ENCODE results near the gene NIPSNAP3A.

The NIPSNAP3A gene

DNA sequence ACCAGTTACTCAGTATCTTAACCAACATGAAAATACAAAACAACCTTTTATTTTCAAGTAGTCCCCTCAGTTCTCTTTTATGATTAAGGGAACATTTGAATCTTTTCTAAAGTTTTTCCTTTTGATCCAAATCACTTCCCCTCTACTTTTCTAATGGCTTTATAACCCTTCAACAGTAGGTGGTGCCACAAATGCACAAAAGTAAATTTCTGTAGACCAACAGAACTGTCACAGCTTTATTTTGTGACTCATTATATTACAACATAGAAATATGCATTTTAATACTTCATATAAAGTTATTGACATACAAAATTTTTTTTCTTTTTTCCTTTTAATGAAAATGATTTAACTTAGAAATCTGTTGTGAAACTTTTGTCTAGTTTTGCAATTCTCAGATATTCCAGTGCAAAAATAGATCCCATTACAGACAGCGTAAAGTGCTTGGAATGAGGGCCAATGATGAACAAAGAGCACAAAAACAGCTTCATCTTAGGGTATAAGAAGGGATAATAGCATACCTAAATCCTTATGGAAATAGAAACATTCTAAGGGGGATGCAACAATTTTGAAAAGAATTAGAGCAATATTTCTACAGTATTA is 33.4 kb downstream of the NIPSNAP3A start:
- H3K9me3 ChIP-seq (ENCODE audit: low read length), result no peaks in the 10 kb centered on the region
- H3K9ac ChIP-seq (ENCODE audit: low read length), result no peak overlapping the region
- no peaks in the 10 kb centered on the region for H3K9me2 ChIP-seq (ENCODE audit: low read depth, low read length)
- H3K4me3 ChIP-seq (ENCODE audit: low read depth, low read length, poor library complexity, severe bottlenecking), result no peak overlapping the region
- H3K79me2 ChIP-seq (ENCODE audit: insufficient read depth, low read length), result no peaks in the 10 kb centered on the region
- H3K36me3 ChIP-seq (ENCODE audit: insufficient read depth, low read length), result peaks cover 7% of the 10 kb centered on the region
- no peaks in the 10 kb centered on the region for H4K20me1 ChIP-seq (ENCODE audit: insufficient read depth, low read length)
- no peaks in the 10 kb centered on the region for H3F3A ChIP-seq (ENCODE audit: insufficient read depth, low read length)
- peaks cover 14% of the 10 kb centered on the region for H3K4me1 ChIP-seq (ENCODE audit: insufficient read depth, low read length, severe bottlenecking)
- H2AFZ ChIP-seq (ENCODE audit: low read length), result no peak overlapping the region
- H3K4me2 ChIP-seq (ENCODE audit: low read length), result no peak overlapping the region
- no peak for TF ChIP-seq EZH2 (IDR thresholded peaks at IDR 0.05; ENCODE audit: borderline replicate concordance, low read length)
- TF ChIP-seq, protein P1, sequence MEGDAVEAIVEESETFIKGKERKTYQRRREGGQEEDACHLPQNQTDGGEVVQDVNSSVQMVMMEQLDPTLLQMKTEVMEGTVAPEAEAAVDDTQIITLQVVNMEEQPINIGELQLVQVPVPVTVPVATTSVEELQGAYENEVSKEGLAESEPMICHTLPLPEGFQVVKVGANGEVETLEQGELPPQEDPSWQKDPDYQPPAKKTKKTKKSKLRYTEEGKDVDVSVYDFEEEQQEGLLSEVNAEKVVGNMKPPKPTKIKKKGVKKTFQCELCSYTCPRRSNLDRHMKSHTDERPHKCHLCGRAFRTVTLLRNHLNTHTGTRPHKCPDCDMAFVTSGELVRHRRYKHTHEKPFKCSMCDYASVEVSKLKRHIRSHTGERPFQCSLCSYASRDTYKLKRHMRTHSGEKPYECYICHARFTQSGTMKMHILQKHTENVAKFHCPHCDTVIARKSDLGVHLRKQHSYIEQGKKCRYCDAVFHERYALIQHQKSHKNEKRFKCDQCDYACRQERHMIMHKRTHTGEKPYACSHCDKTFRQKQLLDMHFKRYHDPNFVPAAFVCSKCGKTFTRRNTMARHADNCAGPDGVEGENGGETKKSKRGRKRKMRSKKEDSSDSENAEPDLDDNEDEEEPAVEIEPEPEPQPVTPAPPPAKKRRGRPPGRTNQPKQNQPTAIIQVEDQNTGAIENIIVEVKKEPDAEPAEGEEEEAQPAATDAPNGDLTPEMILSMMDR (IDR thresholded peaks at IDR 0.05; ENCODE audit: low read length), result peak; percentile 65
- no peaks in the 10 kb centered on the region for H3K27me3 ChIP-seq (ENCODE audit: insufficient read depth, low read length)
- no peak overlapping the region for H3K27ac ChIP-seq (ENCODE audit: low read depth, low read length, poor library complexity, severe bottlenecking)

DNA sequence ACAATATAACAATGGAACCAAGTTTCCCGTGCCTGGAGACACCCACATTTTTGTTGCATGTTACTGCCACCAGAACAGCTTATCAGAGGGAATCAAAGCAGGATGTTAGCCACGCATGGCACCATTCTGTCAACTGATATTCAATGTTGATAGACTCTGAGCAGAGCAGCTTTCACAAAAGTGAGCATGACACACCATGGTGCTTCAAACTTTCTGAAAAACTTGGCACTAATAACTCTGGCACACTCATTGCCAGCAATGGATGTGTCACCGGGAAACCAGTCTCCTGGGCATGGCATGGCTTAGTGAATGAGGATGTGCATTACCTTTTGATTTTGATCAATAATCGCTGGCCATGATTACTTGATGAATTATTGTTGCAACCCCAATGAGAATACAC is 36.1 kb downstream of the NIPSNAP3A start:
- no peak overlapping the region for H3K4me2 ChIP-seq (ENCODE audit: low read length)
- no peak overlapping the region for H3K9ac ChIP-seq (ENCODE audit: low read length)
- peaks cover 14% of the 10 kb centered on the region for H3K4me1 ChIP-seq (ENCODE audit: insufficient read depth, low read length, severe bottlenecking)
- no peak overlapping the region for H3K4me3 ChIP-seq (ENCODE audit: low read depth, low read length, poor library complexity, severe bottlenecking)
- no peaks in the 10 kb centered on the region for H3K9me2 ChIP-seq (ENCODE audit: low read depth, low read length)
- TF ChIP-seq EZH2 (IDR thresholded peaks at IDR 0.05; ENCODE audit: borderline replicate concordance, low read length), result no peak
- H3F3A ChIP-seq (ENCODE audit: insufficient read depth, low read length), result no peaks in the 10 kb centered on the region
- no peaks in the 10 kb centered on the region for H4K20me1 ChIP-seq (ENCODE audit: insufficient read depth, low read length)
- H3K27me3 ChIP-seq (ENCODE audit: insufficient read depth, low read length), result no peaks in the 10 kb centered on the region
- no peaks in the 10 kb centered on the region for H3K79me2 ChIP-seq (ENCODE audit: insufficient read depth, low read length)
- no peaks in the 10 kb centered on the region for H3K9me3 ChIP-seq (ENCODE audit: low read length)
- H3K36me3 ChIP-seq (ENCODE audit: insufficient read depth, low read length), result peaks cover 19% of the 10 kb centered on the region
- H3K27ac ChIP-seq (ENCODE audit: low read depth, low read length, poor library complexity, severe bottlenecking), result no peak overlapping the region
- H2AFZ ChIP-seq (ENCODE audit: low read length), result no peak overlapping the region

DNA sequence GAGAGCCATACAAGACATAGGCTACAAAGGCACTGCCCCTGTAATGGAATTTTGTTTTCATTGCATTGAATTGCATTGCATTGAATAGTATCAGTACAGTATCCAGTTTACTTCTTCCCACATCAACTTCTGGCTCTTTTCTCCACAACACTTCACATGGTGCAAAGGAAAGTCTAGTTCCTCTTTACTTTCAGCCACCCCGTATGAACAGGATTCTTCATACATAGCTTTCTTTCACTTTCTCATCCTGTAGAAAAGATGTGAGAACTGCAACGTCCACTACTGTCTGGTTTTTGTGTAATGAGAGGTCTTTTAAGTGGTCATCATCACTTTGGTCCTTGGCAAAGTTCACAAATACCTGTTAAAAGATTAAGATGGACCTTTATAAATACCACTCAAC is 36.6 kb downstream of the NIPSNAP3A start:
- H3K9me3 ChIP-seq (ENCODE audit: low read length), result no peaks in the 10 kb centered on the region
- H4K20me1 ChIP-seq (ENCODE audit: insufficient read depth, low read length), result no peaks in the 10 kb centered on the region
- H3K27ac ChIP-seq (ENCODE audit: low read depth, low read length, poor library complexity, severe bottlenecking), result no peak overlapping the region
- no peaks in the 10 kb centered on the region for H3K9me2 ChIP-seq (ENCODE audit: low read depth, low read length)
- no peaks in the 10 kb centered on the region for H3K27me3 ChIP-seq (ENCODE audit: insufficient read depth, low read length)
- TF ChIP-seq EZH2 (IDR thresholded peaks at IDR 0.05; ENCODE audit: borderline replicate concordance, low read length), result no peak
- TF ChIP-seq, protein P1 (IDR thresholded peaks at IDR 0.05; ENCODE audit: low read length), result no peak
- H3K4me1 ChIP-seq (ENCODE audit: insufficient read depth, low read length, severe bottlenecking), result peaks cover 14% of the 10 kb centered on the region
- H3K4me2 ChIP-seq (ENCODE audit: low read length), result no peak overlapping the region
- H3K4me3 ChIP-seq (ENCODE audit: low read depth, low read length, poor library complexity, severe bottlenecking), result no peak overlapping the region
- H3F3A ChIP-seq (ENCODE audit: insufficient read depth, low read length), result no peaks in the 10 kb centered on the region
- no peak overlapping the region for H3K9ac ChIP-seq (ENCODE audit: low read length)
- H3K79me2 ChIP-seq (ENCODE audit: insufficient read depth, low read length), result no peaks in the 10 kb centered on the region
- H2AFZ ChIP-seq (ENCODE audit: low read length), result no peak overlapping the region
- peaks cover 24% of the 10 kb centered on the region for H3K36me3 ChIP-seq (ENCODE audit: insufficient read depth, low read length)

DNA sequence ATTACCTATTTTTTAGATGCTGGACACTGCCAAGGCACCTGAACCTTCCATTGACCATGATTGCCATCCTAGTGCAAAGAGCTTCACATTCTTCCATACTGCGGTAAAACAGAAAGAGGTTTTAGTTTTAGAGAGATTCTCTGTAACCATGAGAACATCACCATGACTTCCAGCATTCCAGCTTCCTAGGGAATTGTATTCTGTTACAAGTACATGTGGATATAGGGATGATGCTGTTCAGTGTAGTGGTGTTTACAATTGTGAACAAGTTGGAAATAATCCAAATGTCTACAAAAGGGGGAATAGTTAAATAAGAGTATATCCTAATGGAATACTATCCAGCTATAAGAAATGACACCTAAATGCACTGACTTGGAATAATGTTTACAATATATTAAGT is 38.8 kb downstream of the NIPSNAP3A start:
- no peak for TF ChIP-seq EZH2 (IDR thresholded peaks at IDR 0.05; ENCODE audit: borderline replicate concordance, low read length)
- TF ChIP-seq, protein P1 (IDR thresholded peaks at IDR 0.05; ENCODE audit: low read length), result no peak
- Histone ChIP-seq H3K36me3 (ENCODE audit: insufficient read depth, low read length) (peaks cover 27% of the 10 kb centered on the region), H4K20me1 (ENCODE audit: insufficient read depth, low read length) (no peaks in the 10 kb centered on the region), H3K9ac (ENCODE audit: low read length) (no peak overlapping the region), H2AFZ (ENCODE audit: low read length) (no peak overlapping the region), H3K4me2 (ENCODE audit: low read length) (no peak overlapping the region), H3K27ac (ENCODE audit: low read depth, low read length, poor library complexity, severe bottlenecking) (no peak overlapping the region), H3K4me3 (ENCODE audit: low read depth, low read length, poor library complexity, severe bottlenecking) (no peak overlapping the region), H3K27me3 (ENCODE audit: insufficient read depth, low read length) (no peaks in the 10 kb centered on the region), H3K9me3 (ENCODE audit: low read length) (no peaks in the 10 kb centered on the region), H3K79me2 (ENCODE audit: insufficient read depth, low read length) (no peaks in the 10 kb centered on the region), H3K4me1 (ENCODE audit: insufficient read depth, low read length, severe bottlenecking) (peaks cover 7% of the 10 kb centered on the region), H3K9me2 (ENCODE audit: low read depth, low read length) (no peaks in the 10 kb centered on the region), H3F3A (ENCODE audit: insufficient read depth, low read length) (no peaks in the 10 kb centered on the region)

All from OCI-LY1 (cell line).